8988T (cell line): ENCODE results near the gene NAXD.
"Not testable (repeated sequence)": the region's sequence is repeated elsewhere in the genome, so short reads cannot be mapped to it uniquely, and the experiment has no call there.

ENCODE experiments used
- DNase-seq: peaks from one replicate; pipeline ENCODE4 v3.0.0; 2011

The NAXD gene

GRCh38 chr13:110628952-110629701, 13.8 kb downstream of the NAXD start:
- DNase-seq, result no peak

- DNase-seq, result no peak
These were observed 14.4 kb downstream of the NAXD start for GRCh38 chr13:110629735-110630134.

- DNase-seq, result no peak
These were observed 15.3 kb downstream of the NAXD start for GRCh38 chr13:110630566-110631119.

GRCh38 chr13:110632255-110632654, 16.9 kb downstream of the NAXD start:
- DNase-seq, result not testable (repeated sequence)

GRCh38 chr13:110633776-110634175, 18.4 kb downstream of the NAXD start:
- no peak for DNase-seq

- DNase-seq, result peak; percentile 89
These were observed 19.2 kb downstream of the NAXD start for GRCh38 chr13:110634558-110634957.

GRCh38 chr13:110635405-110636002, 20.2 kb downstream of the NAXD start:
- no peak for DNase-seq

- no peak for DNase-seq
These were observed 20.7 kb downstream of the NAXD start for GRCh38 chr13:110636053-110636475.

GRCh38 chr13:110636701-110637201, 21.4 kb downstream of the NAXD start:
- no peak for DNase-seq

- no peak for DNase-seq
These were observed 21.9 kb downstream of the NAXD start for GRCh38 chr13:110637275-110637674.

GRCh38 chr13:110637747-110638146, 22.4 kb downstream of the NAXD start:
- DNase-seq, result no peak

- DNase-seq, result no peak
These were observed 22.9 kb downstream of the NAXD start for GRCh38 chr13:110638257-110638656.

GRCh38 chr13:110638814-110639806, 23.8 kb downstream of the NAXD start:
- DNase-seq, result no peak

- DNase-seq, result no peak
These were observed 24.6 kb downstream of the NAXD start for GRCh38 chr13:110639935-110640334.

GRCh38 chr13:110640591-110641029, 25.3 kb downstream of the NAXD start:
- no peak for DNase-seq

GRCh38 chr13:110641055-110642015, 26.0 kb downstream of the NAXD start:
- DNase-seq, result no peak

GRCh38 chr13:110642291-110642981, 27.1 kb downstream of the NAXD start:
- DNase-seq, result no peak

- DNase-seq, result no peak
These were observed 28.0 kb downstream of the NAXD start for GRCh38 chr13:110643324-110643723.

- DNase-seq, result no peak
These were observed 28.6 kb downstream of the NAXD start for GRCh38 chr13:110643768-110644421.

GRCh38 chr13:110644892-110645521, 29.7 kb downstream of the NAXD start:
- no peak for DNase-seq
